ENCODE data around the gene CDH6.

- TF ChIP-seq GATA3 (IDR thresholded peaks at IDR 0.05; ENCODE audit: low read depth, low read length) (no peak), GATA2 (IDR thresholded peaks at IDR 0.05; ENCODE audit: low read depth, low read length) (no peak)
These were observed 14.6 kb downstream of the CDH6 start for GRCh38 chr5:31208043-31208442.
